Limb (tissue), 2 donors: Measurements from ENCODE around the gene PTPRD.

Experiments
- DNase-seq, 2 donors: peaks; one replicate each; pipeline ENCODE4 v3.0.0-alpha.2; 2016; ENCODE audit errors: extremely low spot score in 2 of 2

The PTPRD gene

GRCh38 chr9:10612641-10613398 lies at the start of gene PTPRD:
TSS of gene PTPRD (minus strand) at chr9:10613002.
- DNase-seq: peak; percentile 15 to 81

DNA sequence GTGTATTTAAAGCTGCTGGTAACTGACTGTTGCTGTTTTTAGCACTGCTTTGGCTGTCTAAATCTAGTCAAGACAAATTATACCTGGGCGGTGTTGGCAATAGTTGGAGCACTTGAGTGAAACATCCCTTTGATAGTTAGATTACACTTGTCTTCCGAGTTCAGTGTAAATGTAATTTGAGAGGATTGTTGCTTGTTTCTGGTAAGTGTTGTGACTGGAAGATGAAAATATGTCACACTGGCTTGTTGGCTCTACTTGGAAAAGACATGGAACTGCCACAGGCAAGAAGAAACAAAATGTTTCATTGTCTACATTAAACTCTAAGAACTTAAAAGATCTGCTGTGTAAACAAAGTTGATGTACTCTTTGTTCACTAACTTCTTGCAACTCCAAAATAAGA lies 49.2 kb upstream of the PTPRD start:
- no peak for DNase-seq

DNA sequence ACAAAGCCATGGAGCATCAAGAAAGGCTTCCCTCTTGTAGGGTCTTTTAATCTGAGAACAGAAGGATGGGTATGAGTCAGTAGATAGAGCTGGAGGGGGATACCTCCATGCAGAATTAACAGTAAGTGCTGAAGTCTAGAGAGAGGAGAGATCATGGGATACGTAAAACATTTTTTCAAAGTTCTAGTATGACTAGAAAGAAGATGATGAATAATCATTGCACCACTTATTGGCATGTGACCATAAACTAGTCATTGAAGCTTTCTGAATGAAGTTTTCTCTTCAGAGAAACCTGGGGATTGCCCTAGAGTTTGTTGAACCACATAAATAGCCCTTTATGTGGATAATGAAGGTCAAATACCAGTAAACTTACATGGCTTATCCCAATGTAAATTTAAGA lies 48.6 kb upstream of the PTPRD start:
- no peak for DNase-seq

GRCh38 chr9:10651012-10651411 lies 38.2 kb upstream of the PTPRD start:
- DNase-seq: no peak

DNA sequence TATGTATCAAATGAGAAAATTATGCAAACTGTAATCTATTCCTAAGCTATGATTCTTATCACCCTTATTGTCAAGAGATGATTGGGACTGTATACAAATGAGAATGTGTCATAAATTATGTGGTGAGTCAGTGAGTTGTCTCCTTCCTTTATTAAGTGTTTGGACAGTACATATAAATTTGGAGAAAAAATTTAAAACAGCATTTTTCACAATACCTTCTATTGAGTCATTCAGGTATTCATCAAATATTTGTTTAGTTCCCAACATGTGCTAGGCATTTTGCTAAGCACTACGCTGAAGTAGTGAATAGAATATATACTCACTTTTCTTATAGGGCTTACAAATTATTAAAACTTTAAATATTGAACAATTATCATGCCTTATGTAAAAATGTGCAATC lies 36.3 kb upstream of the PTPRD start:
- no peak for DNase-seq

DNA sequence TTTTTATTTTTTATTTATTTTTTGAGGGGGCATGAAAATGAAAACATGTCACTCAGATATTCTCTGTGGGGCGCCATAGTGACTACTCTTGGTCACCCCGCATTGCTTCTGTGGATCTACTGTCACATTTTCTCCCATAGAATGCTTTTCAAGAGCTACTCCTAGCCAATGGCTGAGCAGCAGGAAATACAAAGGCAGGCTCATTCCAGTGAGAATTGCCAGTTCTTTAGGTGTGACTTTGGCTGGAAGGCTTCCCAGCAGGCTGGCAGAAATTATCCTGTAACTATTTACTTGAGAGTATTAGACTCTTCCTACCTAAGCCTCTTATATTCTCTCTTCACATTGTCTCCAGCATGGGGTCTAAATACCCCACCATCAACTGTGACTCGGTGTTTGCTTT lies 21.0 kb upstream of the PTPRD start:
- DNase-seq: no peak

GRCh38 chr9:10614196-10614800 lies 1.5 kb upstream of the PTPRD start:
- no peak for DNase-seq

GRCh38 chr9:10613419-10613818 lies 617 bp upstream of the PTPRD start:
- DNase-seq: peak in 1 of 2 donors; percentile 39

- no peak for DNase-seq
Measured at GRCh38 chr9:10605388-10605787, 7.4 kb downstream of the PTPRD start.

DNA sequence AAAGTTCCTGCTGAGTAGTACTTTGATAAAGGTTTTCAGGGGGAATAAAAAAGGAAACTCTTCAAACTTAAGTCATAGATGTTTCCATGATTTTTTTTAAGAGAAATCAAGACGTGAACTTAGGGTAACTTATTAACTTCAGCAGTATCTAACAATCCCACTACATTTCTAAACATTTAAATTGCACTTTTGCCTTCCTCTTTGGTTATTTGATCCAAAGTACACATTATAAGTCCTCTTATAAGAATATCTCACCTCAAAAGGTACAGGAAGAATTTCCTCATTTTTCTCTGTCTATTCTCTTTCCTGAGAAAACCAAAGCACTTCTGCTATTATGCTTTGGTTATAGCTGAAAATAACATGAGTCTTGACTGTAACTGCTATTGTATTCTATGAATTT lies 7.9 kb downstream of the PTPRD start:
- DNase-seq: no peak

DNA sequence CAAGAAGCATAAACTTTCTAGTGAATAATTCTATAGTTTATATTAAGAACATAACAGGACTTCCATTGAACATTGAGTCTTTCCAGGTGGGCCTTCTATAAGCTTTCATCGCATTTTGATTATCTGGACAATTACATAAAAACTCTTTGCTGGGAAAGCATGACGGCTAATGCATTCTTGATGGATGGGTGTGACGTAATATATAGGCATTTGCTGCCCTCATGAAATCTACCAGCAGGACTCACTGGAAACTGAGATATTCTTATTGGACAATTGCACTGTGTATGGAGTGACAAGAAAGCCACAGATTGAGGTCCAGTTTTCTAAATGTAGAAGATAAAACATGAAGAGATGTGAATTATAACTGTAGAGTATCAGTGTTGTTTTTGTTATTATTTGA lies 15.0 kb downstream of the PTPRD start:
- DNase-seq: no peak

GRCh38 chr9:10594482-10594881 lies 18.3 kb downstream of the PTPRD start:
- DNase-seq: no peak

DNA sequence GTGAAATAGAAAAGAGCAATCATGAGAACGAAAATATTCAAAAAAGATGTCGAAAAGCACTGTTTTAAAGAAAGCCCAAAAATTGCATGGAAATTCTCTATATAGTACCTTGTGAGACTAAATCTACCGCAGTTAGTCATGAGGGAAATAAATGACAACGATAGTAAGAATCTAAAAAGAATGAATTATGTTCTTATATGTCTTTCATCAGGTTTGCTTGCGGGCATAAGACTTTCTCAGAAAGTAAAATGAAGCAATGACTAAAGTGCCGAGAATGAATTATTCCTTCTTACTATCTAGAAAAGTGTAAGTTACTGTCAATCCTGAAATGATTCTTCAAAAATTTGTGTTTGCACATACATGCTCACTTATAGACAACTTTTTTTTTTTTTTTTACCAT lies 26.4 kb downstream of the PTPRD start:
- no peak for DNase-seq

DNA sequence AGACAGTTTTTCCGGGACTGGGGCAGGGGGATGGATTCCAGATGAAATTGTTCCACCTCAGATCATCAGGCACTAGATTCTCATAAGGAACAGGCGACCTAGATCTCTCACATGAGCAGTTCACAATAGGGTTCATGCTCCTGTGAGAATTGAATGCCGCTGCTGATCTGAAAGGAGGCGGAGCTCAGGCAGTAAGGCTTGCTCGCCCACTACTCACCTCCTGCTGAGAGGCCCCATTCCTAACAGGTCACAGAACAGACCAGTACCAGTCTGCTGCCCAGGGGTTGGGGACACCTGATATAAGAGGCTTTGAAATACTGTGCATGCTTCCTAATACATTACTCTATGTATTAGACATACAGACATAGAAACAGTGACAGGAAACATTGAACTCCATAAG lies 41.1 kb downstream of the PTPRD start:
- no peak for DNase-seq

DNA sequence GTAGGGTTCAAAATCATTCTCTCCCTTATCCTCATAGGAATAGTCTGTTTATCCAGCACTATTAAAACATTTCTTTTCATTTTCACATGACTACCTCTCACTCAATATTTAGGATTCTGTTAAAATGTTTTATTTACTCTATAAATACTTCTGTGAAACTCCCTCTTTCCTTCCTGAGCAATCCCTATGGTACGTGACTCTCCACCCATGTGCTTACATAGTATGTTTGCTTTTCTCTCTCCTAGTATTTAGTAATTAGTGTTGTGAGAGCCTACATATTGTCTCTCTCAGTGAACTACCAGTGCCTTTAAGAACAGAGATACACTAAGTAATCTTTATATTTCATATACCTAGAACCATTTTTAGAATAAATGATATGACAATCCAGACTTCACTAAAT lies 46.0 kb downstream of the PTPRD start:
- no peak for DNase-seq

GRCh38 chr9:10562581-10563343 lies 50.0 kb downstream of the PTPRD start:
- no peak for DNase-seq

DNA sequence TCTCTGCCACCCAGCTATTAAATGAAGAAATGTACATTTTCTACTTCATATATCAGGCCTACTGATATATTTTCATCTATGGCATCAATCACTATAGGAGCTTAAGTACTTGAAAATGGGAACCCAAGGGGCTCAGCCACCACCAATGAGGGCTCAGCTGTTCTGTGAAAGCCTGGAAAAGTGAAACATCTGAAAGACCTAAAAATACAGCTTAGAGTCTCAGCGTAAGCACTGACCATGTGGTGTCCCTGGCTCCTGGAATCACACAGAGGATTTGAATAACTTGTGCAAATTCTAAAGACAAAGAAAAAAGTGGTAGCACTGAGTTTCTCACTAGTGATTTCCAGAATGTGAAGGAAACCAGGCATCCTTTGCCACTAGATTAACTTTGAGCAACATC lies 64.5 kb downstream of the PTPRD start:
- DNase-seq: no peak

GRCh38 chr9:10538073-10538472 lies 74.7 kb downstream of the PTPRD start:
- DNase-seq: no peak

GRCh38 chr9:10534850-10535249 lies 78.0 kb downstream of the PTPRD start:
- no peak for DNase-seq

GRCh38 chr9:10525972-10526371 lies 86.8 kb downstream of the PTPRD start:
- no peak for DNase-seq

DNA sequence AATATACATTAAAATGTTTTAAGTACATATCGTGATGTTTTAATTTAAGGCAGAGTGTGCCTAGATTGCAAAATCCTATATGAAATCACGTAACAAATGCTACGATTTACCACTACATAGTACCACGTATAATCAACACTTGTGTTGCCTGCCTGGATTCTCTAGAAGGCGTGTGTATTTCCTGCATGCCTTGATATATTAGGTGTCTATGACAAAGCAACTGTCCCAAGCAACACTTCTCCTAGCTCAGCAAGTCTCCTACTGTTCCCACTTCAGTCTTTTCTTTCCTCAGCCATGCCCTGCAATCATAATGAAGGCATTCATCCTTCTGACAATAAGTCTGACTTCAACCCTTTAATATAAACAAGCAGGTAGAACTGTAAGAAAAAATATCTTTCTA lies 89.6 kb downstream of the PTPRD start:
- DNase-seq: no peak

DNA sequence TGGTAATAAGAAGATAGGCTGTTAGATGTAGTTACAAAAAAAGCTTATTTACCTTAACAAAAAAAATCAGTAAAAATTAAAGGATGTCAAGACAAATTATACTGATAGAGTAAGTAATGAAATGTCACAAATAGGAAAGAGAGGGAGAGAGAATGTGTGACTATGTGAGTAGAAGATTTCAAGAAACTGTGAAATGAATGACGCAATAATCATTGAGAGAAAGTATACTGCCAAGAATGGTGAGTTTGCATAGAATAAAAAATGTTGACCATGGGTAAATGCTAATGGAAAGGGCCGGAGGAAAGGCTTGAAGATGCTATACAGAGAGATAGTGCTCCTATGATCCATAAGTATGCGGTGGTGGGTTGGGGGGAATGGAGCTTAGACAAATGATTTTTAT lies 100.7 kb downstream of the PTPRD start:
- no peak for DNase-seq

DNA sequence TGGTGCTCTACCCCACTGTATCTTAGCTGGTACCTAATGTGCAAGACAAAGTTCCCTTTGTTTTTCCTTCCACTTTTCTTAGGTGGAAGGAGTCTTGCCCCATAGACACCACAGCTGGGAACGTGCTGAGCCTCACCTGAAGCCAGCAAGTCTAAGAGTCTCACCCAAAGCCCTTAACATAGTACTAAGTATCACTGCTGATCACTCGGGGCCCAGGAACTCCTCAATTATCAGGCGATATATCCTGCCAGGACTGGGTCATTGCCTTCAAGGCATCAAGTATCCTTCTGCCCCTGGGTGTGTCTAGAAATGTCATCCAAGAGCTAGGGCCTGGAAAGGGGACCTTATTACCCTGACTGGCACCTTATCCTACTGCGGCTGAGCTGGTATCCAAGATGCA lies 123.9 kb downstream of the PTPRD start:
- DNase-seq: no peak
